T follicular helper cell (primary cell): Measurements from ENCODE around the gene NRXN3.

Source experiments
- DNase-seq: peaks from one replicate; pipeline ENCODE4 v3.0.0-alpha.2; 2020; ENCODE audit warnings: low read depth

NRXN3 gene

DNA sequence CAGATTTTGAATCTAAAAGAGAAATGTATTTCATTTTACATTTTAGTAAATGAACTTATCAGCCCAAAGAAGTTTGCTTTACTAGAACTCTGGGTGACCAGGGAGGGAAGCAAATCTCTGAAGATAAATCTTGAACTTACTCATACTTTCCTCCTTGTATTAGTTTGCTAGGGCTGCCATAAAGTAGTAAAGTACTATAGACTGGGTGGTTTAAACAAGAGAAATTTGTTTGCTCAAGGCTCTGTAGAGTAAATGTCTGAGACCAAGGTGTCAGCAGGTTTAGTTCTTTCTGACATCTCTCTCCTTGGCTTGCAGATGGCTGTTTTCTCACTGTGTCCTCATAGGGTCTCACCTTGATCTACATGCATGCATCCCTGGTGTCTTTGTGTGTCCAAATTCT lies 1115.1 kb downstream of the NRXN3 start:
- no peak for DNase-seq

DNA sequence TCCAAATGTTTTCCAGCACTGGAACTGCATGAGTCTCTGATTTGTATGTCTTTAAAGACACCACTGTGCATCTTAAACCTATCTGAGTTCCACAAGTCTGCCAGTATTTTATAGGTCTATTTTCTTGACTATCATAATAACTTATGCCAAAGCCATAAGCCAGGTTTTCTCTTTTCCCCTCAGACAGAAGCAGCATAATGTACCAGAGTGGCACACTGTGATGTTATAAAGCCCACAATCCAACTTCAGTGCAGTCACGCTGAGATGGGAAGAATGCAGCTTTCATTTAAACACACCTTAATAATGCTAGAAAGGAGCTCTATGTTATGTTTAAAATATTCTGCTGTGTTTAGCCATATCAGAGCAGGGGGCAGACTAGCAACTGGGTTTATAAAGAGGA lies 1117.8 kb downstream of the NRXN3 start:
- no peak for DNase-seq

DNA sequence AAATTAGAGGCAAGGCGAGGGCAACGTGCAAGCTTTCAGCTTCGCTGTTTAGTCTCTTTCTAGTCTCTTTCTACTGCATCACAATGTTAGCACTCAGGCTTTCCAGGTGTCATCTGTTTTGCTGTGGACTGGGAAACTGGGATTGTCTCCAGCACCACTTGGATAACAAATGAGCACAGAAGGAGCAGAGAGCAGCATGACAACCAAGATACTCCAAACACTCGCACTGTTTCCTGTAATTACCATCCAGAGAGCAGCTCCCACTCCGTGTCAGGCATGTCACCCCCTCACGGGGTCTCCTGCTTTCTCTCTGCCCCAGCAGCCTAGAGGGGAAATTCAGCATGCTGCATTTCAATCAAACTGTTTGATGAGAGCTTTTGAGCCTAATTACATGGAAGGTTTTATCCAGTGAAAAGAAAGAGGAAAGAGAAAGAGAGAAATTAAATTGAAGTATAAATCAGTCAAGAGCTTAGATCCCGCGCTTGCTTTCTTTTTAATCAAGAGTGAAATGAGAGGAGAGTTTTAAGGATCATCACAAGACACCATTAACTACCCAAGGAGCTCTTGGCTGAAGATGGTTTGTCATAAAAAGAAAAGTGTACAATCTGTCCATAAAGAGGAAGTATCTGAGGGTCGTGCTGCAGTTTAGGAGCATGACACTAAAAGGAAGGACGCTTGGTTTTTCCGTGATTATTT lies 1123.5 kb downstream of the NRXN3 start:
- DNase-seq, result no peak

DNA sequence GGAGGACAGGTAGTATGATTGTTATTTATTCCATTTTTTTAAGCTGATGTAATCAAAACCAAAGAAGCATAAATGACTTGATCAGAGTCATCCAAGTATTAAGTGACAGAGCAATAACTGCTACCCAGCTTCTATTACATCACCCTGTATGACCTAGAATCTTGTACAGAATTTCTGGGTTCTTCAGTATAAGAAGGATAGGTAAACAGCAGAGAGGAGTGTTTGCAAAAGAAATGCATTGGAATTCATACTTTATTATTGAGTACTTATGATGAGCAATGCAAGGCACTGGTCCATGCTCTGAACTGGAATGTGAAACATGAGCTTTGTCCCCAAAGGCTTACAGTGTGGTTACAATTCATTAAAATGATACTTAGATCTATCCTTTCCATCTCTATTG lies 1124.3 kb downstream of the NRXN3 start:
- no peak for DNase-seq

DNA sequence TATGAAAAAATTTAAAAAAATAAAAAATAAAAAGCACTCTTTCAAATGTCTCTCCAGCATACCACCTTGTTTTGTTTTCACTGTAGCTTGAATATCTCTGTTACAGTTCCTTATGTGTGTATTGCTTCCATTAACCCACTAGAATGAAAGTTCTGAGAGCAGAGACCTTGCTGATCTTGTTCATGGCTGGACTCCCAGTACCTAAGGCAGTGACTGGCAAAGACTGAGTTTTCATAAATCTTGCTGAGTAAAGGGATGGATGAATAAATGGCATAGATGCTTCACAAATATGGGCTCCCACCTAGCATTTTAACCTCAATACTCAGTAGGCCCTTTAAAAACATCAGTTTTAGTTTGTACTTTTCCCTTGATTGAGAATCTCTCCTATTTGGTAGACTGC lies 1125.2 kb downstream of the NRXN3 start:
- DNase-seq, result no peak

DNA sequence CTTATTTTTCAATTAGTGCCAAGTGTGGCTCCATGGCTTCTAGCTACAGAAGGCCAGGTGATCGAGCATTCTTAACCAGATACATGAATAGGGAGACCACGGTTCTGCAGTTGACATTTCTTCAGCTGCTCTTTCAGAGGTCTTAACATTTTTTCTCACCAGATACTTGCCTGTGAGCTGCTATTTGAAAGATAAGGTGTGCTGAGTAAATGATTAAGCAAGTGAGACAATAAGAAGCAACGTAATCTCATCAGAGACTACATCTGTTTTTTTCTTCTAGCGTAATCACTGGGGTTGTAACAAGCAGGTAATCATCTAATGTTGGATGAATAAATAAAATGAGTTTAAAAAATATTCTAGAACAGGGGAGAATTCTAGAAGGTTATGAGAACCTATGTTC lies 1128.2 kb downstream of the NRXN3 start:
- no peak for DNase-seq

DNA sequence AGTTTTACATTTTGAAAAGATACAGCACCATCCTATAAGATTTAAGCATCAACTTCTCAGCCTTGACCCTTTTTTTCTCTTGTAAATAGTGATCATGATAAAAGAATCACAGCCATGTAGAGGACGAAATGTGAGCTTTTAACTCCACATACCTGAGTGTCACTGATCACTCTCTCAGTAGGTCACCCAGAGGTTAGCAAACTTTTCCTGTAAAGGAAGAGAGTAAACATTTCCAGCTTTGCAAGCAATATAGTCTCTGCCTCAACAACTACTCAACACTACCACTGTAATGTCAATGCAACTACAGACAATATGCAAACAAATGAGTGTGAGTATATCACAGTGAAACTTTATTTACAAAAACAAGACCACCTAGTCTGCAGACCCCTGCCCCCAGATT lies 1129.0 kb downstream of the NRXN3 start:
- no peak for DNase-seq

DNA sequence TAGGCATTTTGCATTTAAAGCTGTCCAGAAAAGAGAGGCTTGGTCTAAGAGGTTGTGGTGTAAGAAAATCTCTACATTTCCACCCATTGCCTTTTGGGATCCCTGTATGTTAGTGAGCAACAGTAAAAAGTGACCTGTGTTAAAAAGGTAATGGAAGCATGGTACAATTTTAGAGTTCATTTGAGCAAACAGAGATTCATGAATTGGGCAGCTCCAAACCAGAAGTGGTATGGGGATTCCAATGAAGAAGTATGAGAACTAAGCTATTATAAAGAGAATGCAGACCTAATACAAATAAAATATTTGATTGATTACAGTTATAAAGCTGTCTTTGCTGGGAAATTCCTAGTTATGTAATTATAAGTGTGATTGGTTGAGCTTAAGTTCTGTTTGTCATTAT lies 1134.1 kb downstream of the NRXN3 start:
- DNase-seq, result no peak

DNA sequence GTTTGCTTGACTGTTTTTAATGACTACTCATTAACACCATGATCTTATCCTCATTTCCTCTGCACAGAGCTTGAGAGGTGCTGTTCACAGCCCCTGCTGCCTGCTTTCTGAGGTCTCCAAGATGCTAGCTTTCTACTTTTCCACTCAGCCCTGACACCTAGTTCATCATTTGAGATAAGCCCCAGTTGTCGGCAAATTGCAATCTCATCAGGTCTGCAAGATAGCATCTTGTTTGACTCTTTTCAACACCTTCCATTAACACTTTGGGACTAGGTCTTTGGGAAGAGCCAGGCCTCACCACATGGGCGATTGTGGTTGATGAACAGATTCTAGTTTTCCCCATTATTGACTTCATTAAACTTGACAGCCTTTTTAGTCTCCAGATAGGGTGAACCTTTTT lies 1136.4 kb downstream of the NRXN3 start:
- DNase-seq, result no peak

DNA sequence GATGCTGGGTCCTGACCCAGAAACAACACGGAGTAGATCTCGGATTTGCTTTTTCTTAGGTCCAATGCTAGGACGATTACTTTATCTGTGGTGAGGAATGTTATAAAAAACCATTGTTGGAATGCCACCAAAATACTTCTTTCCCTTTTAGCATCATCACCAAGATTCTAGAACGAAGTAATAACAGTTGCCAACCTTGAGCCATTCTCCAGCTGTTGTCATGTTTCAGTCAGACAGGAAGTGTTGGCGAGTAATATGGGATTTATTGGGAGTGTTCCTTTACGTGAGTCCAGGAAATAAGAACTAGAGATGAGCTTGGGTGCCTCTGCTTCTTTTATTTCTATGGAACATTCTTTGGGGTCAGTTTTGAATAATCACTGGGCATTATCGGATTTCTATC lies 1148.2 kb downstream of the NRXN3 start:
- DNase-seq, result no peak

DNA sequence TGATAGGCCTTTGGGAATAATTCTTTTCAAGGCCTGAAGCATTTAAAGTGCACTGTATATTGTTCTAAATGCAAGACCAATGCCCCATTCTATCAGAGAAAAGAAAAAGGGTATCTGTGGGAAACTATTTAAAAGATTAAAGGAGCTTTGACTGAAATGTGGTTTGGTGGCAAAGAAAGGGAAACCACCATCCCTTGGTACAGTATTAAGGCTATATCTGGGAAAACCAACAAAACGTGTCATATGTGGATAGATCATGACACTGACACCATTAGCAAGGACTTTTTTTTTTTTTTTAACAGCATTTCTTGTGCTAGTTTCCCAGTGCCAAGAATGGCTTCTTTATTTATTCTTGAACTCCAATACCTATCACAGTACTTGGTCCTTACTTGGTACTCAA lies 1150.4 kb downstream of the NRXN3 start:
- DNase-seq, result no peak

DNA sequence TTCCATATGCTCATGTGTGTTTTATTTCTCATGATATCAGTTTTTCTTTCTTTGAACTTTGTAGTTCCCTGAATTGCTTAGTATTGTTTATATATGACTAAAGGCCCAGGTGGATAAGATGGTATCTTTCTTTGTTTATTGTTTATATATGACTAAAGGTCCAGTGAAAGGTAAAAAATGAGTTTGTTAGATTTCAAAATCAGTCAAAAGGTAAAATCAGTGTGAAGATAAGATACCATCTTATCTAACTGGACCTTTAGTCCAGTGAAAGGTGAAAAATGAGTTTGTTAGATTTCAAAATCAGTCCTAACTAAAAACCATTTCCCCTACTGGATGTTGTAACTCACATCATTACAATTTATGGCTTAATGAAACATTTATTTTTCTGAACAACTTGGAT lies 1150.9 kb downstream of the NRXN3 start:
- no peak for DNase-seq

DNA sequence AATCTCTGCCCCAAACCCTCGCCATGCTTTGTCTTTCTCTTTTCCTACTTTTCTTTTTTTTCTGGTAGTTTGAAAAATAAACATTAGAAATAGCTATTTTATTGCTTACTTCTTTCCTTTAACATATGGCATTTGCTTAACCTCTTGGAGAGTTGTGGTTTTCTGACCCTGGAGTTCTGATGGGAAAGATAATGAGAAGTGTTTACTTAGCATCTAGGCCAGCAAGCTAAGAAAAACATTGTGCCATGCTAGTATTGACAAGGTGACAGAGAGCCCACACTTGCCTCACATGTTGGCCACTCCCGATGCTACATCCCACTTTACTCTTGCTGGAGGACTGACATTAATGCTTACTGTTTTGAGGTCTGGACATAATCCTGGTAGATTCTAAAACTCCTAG lies 1154.9 kb downstream of the NRXN3 start:
- DNase-seq, result no peak

DNA sequence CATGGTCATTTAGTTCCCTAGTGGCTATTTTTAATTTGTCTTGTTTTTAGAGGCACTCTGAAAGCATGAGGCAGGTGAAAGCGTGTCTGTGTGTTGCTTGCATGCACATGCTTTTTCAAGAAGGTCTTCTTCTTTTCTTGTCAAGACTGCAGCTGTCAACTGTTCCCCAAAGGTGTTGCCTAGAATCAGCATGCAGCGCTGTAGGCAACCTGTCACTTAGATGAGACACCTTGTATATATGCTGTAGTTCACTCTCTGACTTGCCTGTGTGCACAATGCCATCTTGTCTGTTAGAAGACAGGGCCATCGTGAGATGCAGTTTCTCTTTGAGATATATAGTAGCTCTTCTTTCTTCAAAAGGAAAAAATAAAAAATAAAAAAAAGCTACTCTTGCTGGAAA lies 1155.4 kb downstream of the NRXN3 start:
- no peak for DNase-seq

DNA sequence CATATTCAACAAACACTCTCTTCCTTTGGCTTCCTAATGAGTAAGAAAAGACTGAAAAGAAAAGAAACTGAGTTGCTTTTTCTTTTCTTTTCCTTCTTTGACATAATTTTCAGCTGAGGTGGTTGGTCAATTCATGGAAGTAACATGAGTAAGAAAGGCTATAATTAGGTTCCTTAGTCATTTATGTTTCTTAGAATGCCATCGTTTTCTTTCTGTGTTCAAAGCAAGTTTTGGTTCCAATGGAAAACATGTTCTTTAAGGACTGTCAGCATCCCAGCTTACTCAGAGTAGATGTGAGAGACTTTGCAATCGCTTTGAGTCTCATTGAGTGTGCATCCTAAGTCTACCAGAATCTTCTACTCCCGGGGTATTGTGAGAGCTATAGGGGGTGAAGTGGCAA lies 1158.7 kb downstream of the NRXN3 start:
- no peak for DNase-seq

DNA sequence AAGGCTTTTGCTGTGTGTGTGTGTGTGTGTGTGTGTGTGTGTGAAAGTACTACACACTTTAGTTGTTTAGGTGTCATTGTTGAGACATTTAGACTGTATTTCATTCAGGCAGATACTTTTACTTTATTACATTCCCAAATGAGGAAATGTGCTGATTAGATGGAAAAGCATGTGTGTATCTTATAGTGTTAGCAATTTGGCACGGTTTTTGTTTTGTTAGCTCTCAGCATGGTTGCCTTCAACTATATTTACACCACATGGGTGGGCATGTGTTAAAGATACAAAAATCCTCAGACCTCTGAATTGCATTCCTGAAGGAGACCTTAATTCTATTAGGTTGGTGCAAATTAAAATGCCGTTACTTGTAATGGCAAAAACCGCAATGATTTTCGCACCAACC lies 1161.7 kb downstream of the NRXN3 start:
- no peak for DNase-seq

DNA sequence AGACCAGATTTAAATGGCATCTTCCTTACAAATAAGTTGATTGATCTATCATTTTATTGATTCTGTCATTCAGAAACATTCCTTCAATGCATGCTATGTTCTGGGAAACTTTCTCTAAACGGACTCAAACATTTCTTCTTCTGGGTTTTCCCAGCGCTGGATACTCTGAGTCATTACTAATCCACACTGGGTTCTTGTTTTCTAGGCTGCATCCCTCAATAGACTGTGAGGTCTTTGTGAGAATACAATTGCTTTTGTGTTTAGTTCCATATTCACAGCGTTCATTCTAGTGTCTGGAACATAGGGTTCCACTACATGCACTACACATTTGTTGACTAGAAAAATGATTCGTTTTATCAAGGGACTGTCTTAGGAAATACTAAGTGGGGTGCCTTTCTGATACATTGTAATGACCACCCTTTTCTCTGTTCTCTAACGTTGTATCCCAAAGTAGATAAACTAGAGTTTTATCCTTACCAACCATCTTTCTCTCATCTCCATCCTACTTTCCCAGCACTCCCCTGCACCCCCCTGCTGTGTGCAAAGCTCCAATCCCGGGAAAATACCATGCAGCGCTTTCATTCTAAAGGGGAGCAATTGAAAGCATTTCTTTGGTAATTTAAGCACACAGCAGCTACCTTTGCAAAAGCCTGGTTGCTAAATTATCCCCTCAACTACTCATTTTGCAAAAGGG lies 1162.5 kb downstream of the NRXN3 start:
- DNase-seq, result no peak

DNA sequence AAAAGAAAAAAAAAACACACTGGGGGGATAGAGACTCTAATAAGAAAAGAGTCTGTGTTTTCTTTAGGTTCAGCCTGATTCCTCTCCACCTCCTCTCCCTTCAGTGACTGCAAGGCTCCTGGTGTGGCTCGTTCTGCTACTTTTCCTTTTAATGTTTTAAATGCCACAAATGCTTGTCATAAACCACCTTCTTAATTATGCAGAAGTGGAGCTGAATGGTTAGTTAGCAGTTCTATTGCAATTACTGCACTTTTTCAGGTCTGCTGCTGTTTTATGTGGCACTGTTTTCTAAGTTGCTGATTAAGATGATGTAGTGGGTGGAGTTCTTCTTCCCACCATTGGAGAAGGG lies 1163.0 kb downstream of the NRXN3 start:
- DNase-seq, result no peak

DNA sequence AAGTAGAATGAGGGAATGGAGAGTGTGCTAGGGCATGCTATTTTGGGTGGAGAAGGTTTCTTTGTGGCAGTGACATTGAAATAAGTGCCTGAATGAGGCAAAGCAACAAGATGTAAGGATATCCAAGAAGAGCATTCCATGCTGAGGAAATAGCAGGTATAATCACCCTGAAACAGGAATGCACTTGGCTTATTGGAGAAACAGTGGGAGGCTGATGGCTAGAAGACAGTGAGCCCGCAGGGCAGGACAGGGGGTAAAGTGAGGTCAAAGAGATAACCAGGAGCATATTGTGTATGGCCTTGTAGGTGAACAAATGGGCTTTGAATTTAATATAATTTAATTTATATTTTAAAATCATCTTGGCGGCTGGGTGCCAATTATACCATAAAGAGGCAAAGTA lies 1164.1 kb downstream of the NRXN3 start:
- DNase-seq, result no peak

DNA sequence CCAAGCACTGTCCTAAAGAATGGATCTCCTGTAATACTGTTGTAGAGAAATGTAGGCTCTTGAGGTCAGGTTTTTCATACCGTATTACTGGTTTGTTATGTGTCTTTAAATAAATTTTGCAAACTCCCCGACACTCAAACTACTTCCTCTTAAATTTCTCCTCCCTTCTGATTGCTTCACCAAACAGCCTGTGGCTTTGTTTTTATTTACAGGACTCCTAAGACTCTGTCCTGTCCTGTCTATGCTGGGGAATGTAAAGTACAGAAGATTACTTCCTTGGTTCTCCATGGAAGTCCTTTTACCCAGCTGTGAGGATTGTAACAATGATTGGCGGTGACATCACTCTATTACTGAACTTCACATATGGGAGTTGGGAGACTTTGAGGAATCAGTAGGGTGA lies 1167.6 kb downstream of the NRXN3 start:
- no peak for DNase-seq

DNA sequence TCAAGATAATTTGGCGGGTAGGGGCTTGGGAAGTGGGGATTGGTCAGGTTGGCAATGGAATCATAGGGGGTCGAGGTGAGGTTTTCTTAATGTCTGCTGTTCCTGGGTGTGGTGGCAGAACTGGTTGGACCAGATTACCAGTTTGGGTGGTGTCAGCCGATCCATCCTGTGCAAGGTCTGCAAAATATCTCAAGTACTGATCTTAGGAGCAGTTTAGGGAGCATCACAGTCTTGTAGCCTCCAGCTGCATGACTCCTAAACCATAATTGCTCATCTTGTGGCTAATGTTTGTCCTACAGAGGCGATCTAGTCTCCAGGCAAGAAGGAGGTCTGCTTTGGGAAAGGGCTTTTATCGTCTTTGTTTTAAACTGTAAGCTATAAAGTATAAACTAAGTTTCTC lies 1172.8 kb downstream of the NRXN3 start:
- no peak for DNase-seq

DNA sequence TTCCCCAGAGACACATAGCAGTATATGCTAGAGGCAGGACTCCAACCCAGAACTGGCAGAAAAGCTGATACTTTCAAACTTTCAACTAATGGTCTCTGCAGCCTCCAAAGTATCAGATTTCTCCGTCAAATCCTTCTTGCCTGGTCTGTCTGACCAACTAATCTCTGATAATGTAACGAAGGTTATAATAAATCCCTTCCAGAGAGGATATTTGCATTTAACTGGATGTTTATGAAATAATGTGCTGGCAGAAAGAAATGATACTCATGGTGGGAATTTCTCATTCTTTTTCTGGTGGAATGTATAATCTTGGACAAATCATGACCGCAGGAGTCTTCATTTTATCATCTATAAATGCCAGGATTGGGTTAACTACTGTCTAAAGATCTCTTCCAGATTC lies 1180.8 kb downstream of the NRXN3 start:
- no peak for DNase-seq

DNA sequence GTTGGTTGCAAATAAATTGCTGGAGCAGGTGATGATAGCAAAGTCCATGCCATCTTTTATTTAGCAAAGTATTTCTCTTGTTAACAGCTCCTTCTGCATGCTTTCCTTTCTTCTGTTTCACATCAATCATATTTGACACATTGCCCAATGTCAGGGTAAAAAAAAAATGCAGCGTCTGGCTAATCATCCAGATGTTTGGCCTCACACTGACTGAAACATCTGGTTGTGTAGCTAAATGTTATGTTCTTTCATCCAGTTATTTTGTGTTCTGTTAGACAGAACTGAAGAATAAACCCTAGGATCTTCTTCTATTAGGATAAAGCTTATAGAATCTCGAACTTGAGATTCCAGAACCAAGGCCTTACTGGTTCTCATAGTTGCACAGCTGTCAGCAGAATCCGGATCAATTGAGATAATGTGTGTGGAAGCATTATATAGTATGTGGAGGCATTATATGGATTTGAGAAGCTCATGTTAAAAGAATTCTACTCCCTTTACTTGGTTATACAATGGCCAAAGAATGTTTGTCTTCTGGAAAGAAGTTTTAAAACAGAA lies 1182.0 kb downstream of the NRXN3 start:
- DNase-seq, result no peak

DNA sequence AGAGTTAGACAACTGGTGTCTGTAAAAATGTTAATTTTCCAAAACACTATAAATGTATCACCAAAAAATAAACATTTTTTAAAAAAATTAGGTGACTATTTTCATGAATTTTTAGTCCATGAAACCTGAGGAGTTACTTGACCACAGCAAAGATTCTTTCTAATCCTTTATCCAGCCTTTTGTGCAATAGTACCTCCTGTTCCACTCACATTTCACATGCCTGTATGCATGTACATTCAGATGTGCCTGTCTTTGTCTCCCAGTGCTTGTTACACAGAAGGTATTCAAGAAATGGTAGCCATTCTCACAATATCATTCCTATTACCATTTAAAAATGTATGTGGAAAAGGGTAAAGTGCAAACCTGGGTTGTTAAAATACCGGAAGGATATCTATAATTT lies 1184.2 kb downstream of the NRXN3 start:
- DNase-seq, result no peak
